ENCODE data around the gene RBMS1. TPM values are rescaled to one million over a fixed set of nuclear protein-coding genes. Genes with fewer than 3 reads are reported as not detected.

Gene RBMS1
- total and polyA plus RNA-seq, 2 experiments from 2014 or later, result 55.5 to 94.8 TPM

- no peaks in the 10 kb centered on the region; the same call in 2 of the 3 replicates for H3K4me1 Mint-ChIP-seq
These were observed 238.2 kb downstream of the RBMS1 start for GRCh38 chr2:160255408-160255807.

More at GRCh38 chr2:160255408-160255807, 238.2 kb downstream of the RBMS1 start:
- Histone ChIP-seq H3F3A (replicated peaks; ENCODE audit: low read depth) (no peaks in the 10 kb centered on the region), H3K79me2 (replicated peaks; ENCODE audit: insufficient read depth) (no peaks in the 10 kb centered on the region), H3K27me3 (ENCODE audit: insufficient read depth) (no peaks in the 10 kb centered on the region), H3K4me3 (no peak overlapping the region), H3K36me3 (ENCODE audit: insufficient read depth) (no peaks in the 10 kb centered on the region), H4K20me1 (replicated peaks; ENCODE audit: insufficient read depth) (no peaks in the 10 kb centered on the region), H3K4me1 (ENCODE audit: insufficient read depth) (no peaks in the 10 kb centered on the region), H3K4me2 (no peak overlapping the region), H3K9me2 (ENCODE audit: insufficient read depth) (no peaks in the 10 kb centered on the region), H2AFZ (no peak overlapping the region), H3K27ac (ENCODE audit: low read depth) (no peak overlapping the region)
- H3K9me3 Mint-ChIP-seq, result no peaks in the 10 kb centered on the region; the same call in 2 of the 3 replicates
- DNase-seq (ENCODE audit: low spot score) (no peak), ATAC-seq (no peak)
- H3K4me3 Mint-ChIP-seq, result no peak overlapping the region
- TF ChIP-seq ZNF114 (CRISPR knock-in tag; IDR thresholded peaks at IDR 0.05), result no peak
- no peak for TF ChIP-seq EZH2 (IDR thresholded peaks at IDR 0.05; ENCODE audit: low read depth, unreplicated experiment)
- TF ChIP-seq NANOG (IDR thresholded peaks at IDR 0.05; ENCODE audit: borderline replicate concordance), result no peak
- no peak for TF ChIP-seq EZH2phosphoT487 (IDR thresholded peaks at IDR 0.05; ENCODE audit: unreplicated experiment)
- no peak for TF ChIP-seq CREB1 (CRISPR knock-in tag; IDR thresholded peaks at IDR 0.05; ENCODE audit: low read depth)
- TF ChIP-seq, protein P1, sequence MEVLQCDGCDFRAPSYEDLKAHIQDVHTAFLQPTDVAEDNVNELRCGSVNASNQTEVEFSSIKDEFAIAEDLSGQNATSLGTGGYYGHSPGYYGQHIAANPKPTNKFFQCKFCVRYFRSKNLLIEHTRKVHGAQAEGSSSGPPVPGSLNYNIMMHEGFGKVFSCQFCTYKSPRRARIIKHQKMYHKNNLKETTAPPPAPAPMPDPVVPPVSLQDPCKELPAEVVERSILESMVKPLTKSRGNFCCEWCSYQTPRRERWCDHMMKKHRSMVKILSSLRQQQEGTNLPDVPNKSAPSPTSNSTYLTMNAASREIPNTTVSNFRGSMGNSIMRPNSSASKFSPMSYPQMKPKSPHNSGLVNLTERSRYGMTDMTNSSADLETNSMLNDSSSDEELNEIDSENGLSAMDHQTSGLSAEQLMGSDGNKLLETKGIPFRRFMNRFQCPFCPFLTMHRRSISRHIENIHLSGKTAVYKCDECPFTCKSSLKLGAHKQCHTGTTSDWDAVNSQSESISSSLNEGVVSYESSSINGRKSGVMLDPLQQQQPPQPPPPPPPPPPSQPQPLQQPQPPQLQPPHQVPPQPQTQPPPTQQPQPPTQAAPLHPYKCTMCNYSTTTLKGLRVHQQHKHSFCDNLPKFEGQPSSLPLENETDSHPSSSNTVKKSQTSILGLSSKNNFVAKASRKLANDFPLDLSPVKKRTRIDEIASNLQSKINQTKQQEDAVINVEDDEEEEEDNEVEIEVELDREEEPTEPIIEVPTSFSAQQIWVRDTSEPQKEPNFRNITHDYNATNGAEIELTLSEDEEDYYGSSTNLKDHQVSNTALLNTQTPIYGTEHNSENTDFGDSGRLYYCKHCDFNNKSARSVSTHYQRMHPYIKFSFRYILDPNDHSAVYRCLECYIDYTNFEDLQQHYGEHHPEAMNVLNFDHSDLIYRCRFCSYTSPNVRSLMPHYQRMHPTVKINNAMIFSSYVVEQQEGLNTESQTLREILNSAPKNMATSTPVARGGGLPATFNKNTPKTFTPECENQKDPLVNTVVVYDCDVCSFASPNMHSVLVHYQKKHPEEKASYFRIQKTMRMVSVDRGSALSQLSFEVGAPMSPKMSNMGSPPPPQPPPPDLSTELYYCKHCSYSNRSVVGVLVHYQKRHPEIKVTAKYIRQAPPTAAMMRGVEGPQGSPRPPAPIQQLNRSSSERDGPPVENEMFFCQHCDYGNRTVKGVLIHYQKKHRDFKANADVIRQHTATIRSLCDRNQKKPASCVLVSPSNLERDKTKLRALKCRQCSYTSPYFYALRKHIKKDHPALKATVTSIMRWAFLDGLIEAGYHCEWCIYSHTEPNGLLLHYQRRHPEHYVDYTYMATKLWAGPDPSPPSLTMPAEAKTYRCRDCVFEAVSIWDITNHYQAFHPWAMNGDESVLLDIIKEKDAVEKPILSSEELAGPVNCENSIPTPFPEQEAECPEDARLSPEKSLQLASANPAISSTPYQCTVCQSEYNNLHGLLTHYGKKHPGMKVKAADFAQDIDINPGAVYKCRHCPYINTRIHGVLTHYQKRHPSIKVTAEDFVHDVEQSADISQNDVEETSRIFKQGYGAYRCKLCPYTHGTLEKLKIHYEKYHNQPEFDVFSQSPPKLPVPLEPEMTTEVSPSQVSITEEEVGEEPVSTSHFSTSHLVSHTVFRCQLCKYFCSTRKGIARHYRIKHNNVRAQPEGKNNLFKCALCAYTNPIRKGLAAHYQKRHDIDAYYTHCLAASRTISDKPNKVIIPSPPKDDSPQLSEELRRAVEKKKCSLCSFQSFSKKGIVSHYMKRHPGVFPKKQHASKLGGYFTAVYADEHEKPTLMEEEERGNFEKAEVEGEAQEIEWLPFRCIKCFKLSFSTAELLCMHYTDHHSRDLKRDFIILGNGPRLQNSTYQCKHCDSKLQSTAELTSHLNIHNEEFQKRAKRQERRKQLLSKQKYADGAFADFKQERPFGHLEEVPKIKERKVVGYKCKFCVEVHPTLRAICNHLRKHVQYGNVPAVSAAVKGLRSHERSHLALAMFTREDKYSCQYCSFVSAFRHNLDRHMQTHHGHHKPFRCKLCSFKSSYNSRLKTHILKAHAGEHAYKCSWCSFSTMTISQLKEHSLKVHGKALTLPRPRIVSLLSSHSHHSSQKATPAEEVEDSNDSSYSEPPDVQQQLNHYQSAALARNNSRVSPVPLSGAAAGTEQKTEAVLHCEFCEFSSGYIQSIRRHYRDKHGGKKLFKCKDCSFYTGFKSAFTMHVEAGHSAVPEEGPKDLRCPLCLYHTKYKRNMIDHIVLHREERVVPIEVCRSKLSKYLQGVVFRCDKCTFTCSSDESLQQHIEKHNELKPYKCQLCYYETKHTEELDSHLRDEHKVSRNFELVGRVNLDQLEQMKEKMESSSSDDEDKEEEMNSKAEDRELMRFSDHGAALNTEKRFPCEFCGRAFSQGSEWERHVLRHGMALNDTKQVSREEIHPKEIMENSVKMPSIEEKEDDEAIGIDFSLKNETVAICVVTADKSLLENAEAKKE (CRISPR knock-in tag; IDR thresholded peaks at IDR 0.05), result no peak
- TF ChIP-seq, protein P2, sequence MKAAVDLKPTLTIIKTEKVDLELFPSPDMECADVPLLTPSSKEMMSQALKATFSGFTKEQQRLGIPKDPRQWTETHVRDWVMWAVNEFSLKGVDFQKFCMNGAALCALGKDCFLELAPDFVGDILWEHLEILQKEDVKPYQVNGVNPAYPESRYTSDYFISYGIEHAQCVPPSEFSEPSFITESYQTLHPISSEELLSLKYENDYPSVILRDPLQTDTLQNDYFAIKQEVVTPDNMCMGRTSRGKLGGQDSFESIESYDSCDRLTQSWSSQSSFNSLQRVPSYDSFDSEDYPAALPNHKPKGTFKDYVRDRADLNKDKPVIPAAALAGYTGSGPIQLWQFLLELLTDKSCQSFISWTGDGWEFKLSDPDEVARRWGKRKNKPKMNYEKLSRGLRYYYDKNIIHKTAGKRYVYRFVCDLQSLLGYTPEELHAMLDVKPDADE (IDR thresholded peaks at IDR 0.05), result no peak
- TF ChIP-seq CTCF (conservative IDR thresholded peaks at IDR 0.05; ENCODE audit: low read depth in 2 of 2), result no peak
- no peak for TF ChIP-seq JUNB (IDR thresholded peaks at IDR 0.05; ENCODE audit: unreplicated experiment)
- no peak for TF ChIP-seq POLR2AphosphoS5 (IDR thresholded peaks at IDR 0.05; ENCODE audit: low read depth)
- TF ChIP-seq ZNF331 (CRISPR knock-in tag; IDR thresholded peaks at IDR 0.05; ENCODE audit: low read depth), result no peak
- no peak for TF ChIP-seq STAT1 (IDR thresholded peaks at IDR 0.05; ENCODE audit: unreplicated experiment)
- TF ChIP-seq REST (IDR thresholded peaks at IDR 0.05; ENCODE audit: unreplicated experiment), result no peak
- no peaks in the 10 kb centered on the region for H3K36me3 Mint-ChIP-seq (ENCODE audit: low read depth)
- no peak overlapping the region for H3K27ac Mint-ChIP-seq
- H3K27me3 Mint-ChIP-seq (ENCODE audit: insufficient read depth, low read depth, poor library complexity), result no peaks in the 10 kb centered on the region

Data from GM23338 (cell line).